Medulla oblongata (tissue), 1 donor: Measurements from ENCODE around the gene CSF1.
A peak's percentile ranks its signal among the peaks of the same experiment; 100 is the strongest.

Source experiments
- DNase-seq: peaks from one replicate; pipeline ENCODE4 v3.0.0-alpha.2; 2015; ENCODE audit errors: extremely low spot score

CSF1 gene

DNA sequence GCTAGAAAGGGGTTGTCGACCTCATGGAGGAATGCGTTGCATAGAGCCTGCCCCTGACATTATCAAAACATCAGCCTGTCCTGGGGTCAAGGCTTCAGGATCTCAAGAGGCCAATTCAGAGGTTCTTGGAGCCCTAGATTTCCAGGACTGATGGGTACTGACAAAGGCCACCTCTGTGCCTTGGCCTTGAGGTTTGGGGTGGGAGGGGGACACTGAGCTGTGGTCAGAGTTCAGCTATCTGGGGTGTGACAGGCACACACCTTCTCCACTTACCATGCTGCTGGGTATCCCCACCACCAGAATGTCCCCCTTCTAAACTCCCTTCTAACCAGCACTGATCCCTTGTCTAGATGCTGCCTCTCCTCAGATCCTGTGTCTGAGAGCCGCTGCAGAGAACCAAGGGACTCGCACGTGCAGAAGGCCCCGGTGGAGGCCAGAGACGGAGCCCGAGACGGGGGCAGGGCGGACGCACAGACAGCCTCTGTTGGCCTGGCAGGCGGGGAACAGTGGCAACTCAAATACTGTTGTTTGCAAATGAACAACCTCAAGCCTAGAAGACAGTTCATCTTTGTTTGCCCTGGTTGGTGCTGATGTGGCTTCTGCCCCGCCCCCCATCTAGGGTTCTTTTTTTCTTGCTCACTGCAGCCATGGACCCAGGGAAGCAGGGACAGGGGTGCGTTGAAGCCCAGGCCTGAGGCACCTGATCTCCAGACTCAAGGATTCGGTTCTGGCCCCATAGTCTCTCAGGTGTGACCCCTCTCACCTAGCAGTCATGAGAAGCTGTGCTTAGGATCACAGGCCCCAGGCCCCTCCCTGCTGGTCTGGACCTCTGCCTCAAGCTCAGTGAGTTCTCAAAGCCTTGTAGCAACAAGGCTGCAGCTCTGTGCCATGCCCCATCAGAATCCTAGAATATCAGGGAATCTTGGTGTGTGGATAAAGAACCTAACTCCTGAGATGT, 28.1 kb upstream of the CSF1 start:
- peak; percentile 93 for DNase-seq

- DNase-seq: no peak
These were observed 27.2 kb upstream of the CSF1 start for GRCh38 chr1:109883248-109883955.

GRCh38 chr1:109884242-109884891, 26.3 kb upstream of the CSF1 start:
- no peak for DNase-seq

- no peak for DNase-seq
These were observed 25.1 kb upstream of the CSF1 start for GRCh38 chr1:109885589-109885988.

DNA sequence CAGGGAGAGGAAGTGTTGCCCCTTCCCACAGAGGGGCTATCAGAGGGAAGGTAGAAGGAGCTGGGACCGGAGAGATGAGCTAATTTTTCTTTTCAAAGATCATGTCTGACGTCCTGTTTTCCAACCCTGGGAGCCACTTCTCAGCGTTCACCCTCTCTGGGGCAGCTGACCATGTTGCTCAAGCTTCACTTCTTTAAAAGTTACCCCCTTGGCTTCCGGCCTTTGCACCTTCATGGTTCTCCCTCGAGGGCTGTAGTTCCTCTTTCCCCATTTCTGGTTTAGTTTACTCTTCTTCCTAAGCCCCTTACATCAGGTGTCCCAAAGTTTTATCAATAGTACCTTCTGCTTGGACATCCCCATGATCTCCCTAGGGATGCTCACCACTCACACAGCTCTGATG, 23.8 kb upstream of the CSF1 start:
- DNase-seq: peak; percentile 72

- no peak for DNase-seq
These were observed 23.4 kb upstream of the CSF1 start for GRCh38 chr1:109887271-109887670.

- no peak for DNase-seq
These were observed 22.8 kb upstream of the CSF1 start for GRCh38 chr1:109887884-109888283.

- no peak for DNase-seq
These were observed 21.6 kb upstream of the CSF1 start for GRCh38 chr1:109889094-109889493.

DNA sequence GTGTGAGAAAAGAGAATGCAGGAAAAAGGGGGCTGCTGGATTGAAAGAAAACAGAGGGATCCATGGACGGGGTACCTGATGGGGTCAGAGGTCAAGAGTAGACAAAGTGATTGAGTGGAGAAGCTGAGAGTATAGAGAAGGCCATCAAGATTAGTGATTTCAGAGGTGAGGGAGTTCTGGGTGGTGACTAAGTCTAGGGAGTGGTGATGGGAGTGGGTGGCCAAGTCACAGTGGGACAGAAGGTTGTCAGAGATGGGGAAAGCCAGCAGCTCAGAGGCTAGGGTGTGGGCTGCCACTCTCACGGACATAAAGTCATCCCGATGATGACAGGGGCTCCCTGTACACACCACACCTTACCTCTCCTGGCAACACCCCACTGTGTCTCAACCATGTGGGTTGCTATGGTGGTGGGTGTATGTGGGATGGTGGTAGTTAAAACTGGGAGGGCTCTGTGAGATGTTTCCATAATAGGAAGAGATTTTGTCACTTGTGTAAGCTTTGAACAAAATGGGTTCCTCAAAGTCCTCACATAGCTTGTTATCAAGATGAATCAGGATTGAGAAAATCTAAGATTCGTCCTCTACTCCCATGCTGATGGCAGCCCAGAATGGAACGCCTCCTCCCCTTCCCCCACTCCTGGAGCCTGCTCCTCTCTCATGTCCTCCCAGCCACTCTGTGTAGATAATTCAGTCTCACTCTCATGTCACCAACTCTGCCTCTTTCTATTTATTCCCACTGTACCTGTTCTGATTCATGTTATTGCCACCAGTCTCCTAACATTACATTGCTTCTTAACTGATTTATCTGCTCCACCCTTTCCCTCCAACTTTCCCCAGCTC, 20.3 kb upstream of the CSF1 start:
- no peak for DNase-seq

GRCh38 chr1:109891930-109892329, 18.7 kb upstream of the CSF1 start:
- DNase-seq: no peak

DNA sequence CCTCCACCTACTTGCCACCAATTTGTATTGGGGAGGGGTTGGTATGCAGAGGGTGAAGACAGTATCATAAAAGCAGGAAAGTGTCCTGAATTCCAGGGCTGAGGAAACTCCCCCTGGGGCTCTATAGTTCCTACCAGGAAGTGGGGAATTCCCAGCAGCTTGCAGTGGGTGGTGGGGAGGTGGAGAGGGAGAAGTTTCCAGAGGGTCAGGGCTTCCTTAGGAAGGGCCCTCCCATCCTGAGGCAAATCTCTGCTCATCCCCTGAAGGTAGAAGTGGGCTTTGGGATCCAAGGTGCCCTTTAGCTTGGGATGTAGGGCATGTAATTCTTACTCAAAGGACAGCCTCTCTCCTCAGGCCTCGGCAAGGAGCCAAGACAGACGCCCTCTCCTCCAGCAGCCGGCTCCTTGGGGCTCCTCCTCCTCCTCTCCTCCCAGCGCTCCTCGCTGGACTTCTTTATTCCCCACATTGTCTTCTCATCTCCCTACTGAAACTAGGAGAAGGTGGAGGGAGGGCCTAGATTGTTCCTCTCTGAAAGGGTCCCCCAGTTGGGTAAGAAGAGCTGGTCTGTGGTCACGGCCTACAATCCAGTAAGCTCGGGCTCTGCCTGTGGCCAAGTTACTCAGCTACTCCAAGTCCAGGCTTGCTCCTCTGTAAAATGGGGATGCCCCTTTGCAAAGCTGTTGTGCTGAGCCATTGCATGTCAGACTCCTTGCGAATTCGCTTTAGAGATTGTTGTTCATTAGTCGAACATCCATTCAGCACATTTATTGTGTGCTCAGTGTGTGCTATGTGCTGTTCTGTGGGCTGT, 17.9 kb upstream of the CSF1 start:
- DNase-seq: no peak

- no peak for DNase-seq
These were observed 17.0 kb upstream of the CSF1 start for GRCh38 chr1:109893532-109894171.

DNA sequence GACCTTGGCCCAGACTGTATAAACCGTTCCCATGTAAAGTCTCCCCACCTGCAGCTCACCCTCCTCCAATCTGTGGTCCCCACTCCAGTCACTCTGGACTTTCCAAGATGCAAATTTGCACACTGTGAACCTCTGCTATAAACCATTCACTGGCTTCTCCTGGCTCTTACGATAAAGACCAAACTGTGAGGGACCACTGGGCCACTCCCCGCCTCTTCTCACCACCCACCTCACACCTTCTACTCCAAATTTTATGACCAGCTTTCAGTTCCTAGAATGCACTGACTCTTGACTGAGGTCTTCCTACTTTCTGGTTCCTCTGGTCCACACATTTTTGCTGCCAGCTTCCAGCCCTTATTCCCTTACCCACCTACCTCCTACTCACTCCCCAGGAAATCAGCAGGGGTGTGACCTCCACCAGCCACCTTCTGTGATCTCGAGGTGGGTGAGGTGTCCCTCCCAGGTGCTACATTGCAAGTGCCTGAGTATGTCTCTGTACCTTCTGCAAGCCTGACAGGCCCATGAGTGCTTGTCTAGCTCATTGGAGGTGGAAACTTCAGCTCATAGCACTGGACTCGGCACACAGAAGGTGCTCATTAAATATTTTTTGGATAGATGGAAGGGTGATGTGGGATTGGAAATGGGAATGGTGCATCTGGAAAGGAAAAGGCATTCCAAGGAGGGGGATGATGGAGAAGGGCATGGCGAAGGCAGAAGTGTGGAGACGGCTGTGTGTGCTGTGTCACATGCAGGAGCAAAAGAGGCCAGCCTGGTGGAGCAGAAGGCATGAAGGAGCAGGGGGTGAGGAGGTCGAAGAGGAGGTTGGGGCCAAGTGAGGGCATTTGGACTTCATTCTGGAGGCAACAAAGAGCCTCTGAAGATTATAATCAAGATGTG, 15.6 kb upstream of the CSF1 start:
- DNase-seq: no peak

- DNase-seq: no peak
These were observed 14.7 kb upstream of the CSF1 start for GRCh38 chr1:109895720-109896504.

DNA sequence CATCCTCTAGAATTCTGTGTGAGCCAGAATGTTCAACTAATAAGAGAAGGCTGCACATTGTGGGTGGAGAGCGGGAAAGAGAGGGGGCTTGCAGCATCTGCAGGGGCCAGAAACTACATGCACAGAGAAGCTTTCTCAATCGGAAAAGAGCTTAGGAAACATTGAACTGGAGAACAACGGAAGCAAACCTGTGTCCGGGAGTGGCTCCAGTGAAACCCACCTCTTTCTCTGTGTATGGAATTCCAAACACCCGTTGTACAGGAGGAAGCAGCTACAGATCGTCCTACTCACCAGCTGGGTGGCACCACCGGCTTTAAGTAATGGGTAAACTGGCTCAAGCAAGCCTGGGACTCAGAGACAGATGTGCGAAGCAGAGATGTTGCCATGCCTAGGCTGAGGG, 14.0 kb upstream of the CSF1 start:
- DNase-seq: no peak

GRCh38 chr1:109897259-109897955, 13.2 kb upstream of the CSF1 start:
- DNase-seq: no peak

- DNase-seq: no peak
These were observed 11.8 kb upstream of the CSF1 start for GRCh38 chr1:109898842-109899241.

- DNase-seq: no peak
These were observed 9.5 kb upstream of the CSF1 start for GRCh38 chr1:109901141-109901523.
